ENCODE data around the gene ALDH3A2.

ALDH3A2 gene

DNA sequence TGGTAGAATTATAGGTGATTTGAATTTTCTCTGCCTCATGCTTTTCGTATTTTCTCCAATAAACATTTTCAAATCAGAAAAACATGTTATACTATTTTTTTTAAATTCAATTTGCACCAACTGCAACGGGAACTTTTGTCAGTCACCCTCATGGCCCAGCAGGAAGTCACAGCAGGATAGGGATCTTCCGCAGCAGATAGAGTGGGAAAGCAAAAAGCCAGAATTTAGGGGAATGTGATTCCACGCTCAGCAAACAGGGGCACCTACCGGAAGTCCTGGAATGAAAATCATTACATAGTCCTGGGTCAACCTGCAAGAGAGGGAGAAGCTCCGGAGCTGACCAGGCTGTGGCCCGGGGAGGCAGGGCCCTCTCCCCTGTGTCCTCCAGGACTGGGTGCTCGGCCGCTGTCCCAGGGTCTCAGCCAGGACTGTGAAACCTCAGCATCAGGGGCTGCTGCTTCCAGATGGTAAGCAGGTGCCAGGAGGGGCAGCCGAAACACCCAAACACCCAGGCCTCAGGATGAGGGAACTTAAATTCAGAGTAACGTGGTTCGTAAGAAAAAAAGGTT, 64.0 kb downstream of the ALDH3A2 start:
- no peak overlapping the region for H3K27ac ChIP-seq

DNA sequence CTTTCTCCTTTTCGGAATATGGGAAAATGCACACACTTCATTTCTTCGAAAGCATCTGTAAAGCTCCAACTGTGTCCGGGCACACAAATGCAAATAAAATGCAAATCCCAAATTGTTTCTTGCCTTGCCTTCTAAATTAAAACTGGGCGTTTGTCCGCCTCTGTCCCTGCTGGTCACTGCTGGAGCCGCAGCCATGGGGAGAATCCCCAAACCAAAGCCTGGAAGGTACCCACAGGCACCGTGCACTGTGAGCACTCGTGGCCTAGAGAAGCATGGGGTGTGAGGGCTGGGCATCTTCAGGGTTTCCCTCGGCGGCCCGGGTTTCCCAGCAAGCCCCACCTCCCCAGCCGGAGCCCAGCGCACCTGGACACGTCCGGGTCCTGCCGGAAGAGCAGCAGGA, 64.9 kb downstream of the ALDH3A2 start:
- no peaks in the 10 kb centered on the region for H4K20me1 ChIP-seq (ENCODE audit: insufficient read depth)
- no peak overlapping the region for H3K4me2 ChIP-seq
- H3K27me3 ChIP-seq (ENCODE audit: insufficient read depth, low read depth): no peaks in the 10 kb centered on the region
- H3K4me1 ChIP-seq (ENCODE audit: low read depth, poor library complexity, severe bottlenecking): no peaks in the 10 kb centered on the region
- H3K27ac ChIP-seq: no peak overlapping the region
- H2AFZ ChIP-seq (ENCODE audit: low read depth): no peak overlapping the region
- no peaks in the 10 kb centered on the region for H3K36me3 ChIP-seq (ENCODE audit: insufficient read depth)
- TF ChIP-seq, protein P1, sequence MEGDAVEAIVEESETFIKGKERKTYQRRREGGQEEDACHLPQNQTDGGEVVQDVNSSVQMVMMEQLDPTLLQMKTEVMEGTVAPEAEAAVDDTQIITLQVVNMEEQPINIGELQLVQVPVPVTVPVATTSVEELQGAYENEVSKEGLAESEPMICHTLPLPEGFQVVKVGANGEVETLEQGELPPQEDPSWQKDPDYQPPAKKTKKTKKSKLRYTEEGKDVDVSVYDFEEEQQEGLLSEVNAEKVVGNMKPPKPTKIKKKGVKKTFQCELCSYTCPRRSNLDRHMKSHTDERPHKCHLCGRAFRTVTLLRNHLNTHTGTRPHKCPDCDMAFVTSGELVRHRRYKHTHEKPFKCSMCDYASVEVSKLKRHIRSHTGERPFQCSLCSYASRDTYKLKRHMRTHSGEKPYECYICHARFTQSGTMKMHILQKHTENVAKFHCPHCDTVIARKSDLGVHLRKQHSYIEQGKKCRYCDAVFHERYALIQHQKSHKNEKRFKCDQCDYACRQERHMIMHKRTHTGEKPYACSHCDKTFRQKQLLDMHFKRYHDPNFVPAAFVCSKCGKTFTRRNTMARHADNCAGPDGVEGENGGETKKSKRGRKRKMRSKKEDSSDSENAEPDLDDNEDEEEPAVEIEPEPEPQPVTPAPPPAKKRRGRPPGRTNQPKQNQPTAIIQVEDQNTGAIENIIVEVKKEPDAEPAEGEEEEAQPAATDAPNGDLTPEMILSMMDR (conservative IDR thresholded peaks at IDR 0.05; ENCODE audit: low read depth, low read length): no peak
- no peak overlapping the region for H3K9ac ChIP-seq
- H3K4me3 ChIP-seq (IDR thresholded peaks at IDR 0.05; ENCODE audit: insufficient read depth, low read depth, low read length): no peak overlapping the region
- H3K79me2 ChIP-seq (ENCODE audit: insufficient read depth, low read depth): no peaks in the 10 kb centered on the region

More for the DNA sequence above, 64.0 kb downstream of the ALDH3A2 start:
- H3K4me1 ChIP-seq (ENCODE audit: low read depth, poor library complexity, severe bottlenecking): no peaks in the 10 kb centered on the region
- H3K4me2 ChIP-seq: no peak overlapping the region
- no peaks in the 10 kb centered on the region for H3K27me3 ChIP-seq (ENCODE audit: insufficient read depth, low read depth)
- H3K36me3 ChIP-seq (ENCODE audit: insufficient read depth): no peaks in the 10 kb centered on the region
- H3K79me2 ChIP-seq (ENCODE audit: insufficient read depth, low read depth): no peaks in the 10 kb centered on the region
- no peak overlapping the region for H3K4me3 ChIP-seq (IDR thresholded peaks at IDR 0.05; ENCODE audit: insufficient read depth, low read depth, low read length)
- TF ChIP-seq, protein P1 (conservative IDR thresholded peaks at IDR 0.05; ENCODE audit: low read depth, low read length): no peak
- H2AFZ ChIP-seq (ENCODE audit: low read depth): no peak overlapping the region
- no peaks in the 10 kb centered on the region for H4K20me1 ChIP-seq (ENCODE audit: insufficient read depth)
- H3K9ac ChIP-seq: no peak overlapping the region

- H3K9ac ChIP-seq: no peak overlapping the region
- no peak overlapping the region for H3K4me2 ChIP-seq
- no peak overlapping the region for H3K4me3 ChIP-seq (IDR thresholded peaks at IDR 0.05; ENCODE audit: insufficient read depth, low read depth, low read length)
- no peak overlapping the region for H3K27ac ChIP-seq
- no peak overlapping the region for H2AFZ ChIP-seq (ENCODE audit: low read depth)
- no peaks in the 10 kb centered on the region for H3K79me2 ChIP-seq (ENCODE audit: insufficient read depth, low read depth)
- no peaks in the 10 kb centered on the region for H4K20me1 ChIP-seq (ENCODE audit: insufficient read depth)
- H3K36me3 ChIP-seq (ENCODE audit: insufficient read depth): no peaks in the 10 kb centered on the region
- H3K4me1 ChIP-seq (ENCODE audit: low read depth, poor library complexity, severe bottlenecking): no peaks in the 10 kb centered on the region
- TF ChIP-seq, protein P1 (conservative IDR thresholded peaks at IDR 0.05; ENCODE audit: low read depth, low read length): no peak
- no peaks in the 10 kb centered on the region for H3K27me3 ChIP-seq (ENCODE audit: insufficient read depth, low read depth)
Observed at GRCh38 chr17:19713901-19714361, 65.4 kb downstream of the ALDH3A2 start.

GRCh38 chr17:19714542-19715411, 66.2 kb downstream of the ALDH3A2 start:
- Histone ChIP-seq H2AFZ (ENCODE audit: low read depth) (no peak overlapping the region), H3K4me2 (no peak overlapping the region), H3K4me3 (IDR thresholded peaks at IDR 0.05; ENCODE audit: insufficient read depth, low read depth, low read length) (no peak overlapping the region), H3K9ac (no peak overlapping the region), H3K4me1 (ENCODE audit: low read depth, poor library complexity, severe bottlenecking) (no peaks in the 10 kb centered on the region), H3K27me3 (ENCODE audit: insufficient read depth, low read depth) (no peaks in the 10 kb centered on the region), H3K27ac (no peak overlapping the region), H3K36me3 (ENCODE audit: insufficient read depth) (no peaks in the 10 kb centered on the region), H3K79me2 (ENCODE audit: insufficient read depth, low read depth) (no peaks in the 10 kb centered on the region), H4K20me1 (ENCODE audit: insufficient read depth) (no peaks in the 10 kb centered on the region)
- TF ChIP-seq, protein P1 (conservative IDR thresholded peaks at IDR 0.05; ENCODE audit: low read depth, low read length): no peak

Measured in KMS-11 (cell line).